Breast epithelium (tissue), 3 donors: ENCODE measurements around the gene CD58.

Source experiments
- POLR2A ChIP-seq: fragments of 450-650 bp; IDR thresholded peaks from one replicate; pipeline ENCODE4 v1.6.1; 2016; ENCODE audit warnings: antibody characterized with exemption, mild to moderate bottlenecking, moderate library complexity
- TF ChIP-seq, protein P1 (sequence below), 3 donors: fragments of 450-650 bp; IDR thresholded peaks; one replicate each; pipeline ENCODE4 v1.5.1; 2016 to 2017; ENCODE audit warnings: antibody characterized with exemption in 3 of 3, mild to moderate bottlenecking in 3 of 3, moderate library complexity in 3 of 3

DNA sequence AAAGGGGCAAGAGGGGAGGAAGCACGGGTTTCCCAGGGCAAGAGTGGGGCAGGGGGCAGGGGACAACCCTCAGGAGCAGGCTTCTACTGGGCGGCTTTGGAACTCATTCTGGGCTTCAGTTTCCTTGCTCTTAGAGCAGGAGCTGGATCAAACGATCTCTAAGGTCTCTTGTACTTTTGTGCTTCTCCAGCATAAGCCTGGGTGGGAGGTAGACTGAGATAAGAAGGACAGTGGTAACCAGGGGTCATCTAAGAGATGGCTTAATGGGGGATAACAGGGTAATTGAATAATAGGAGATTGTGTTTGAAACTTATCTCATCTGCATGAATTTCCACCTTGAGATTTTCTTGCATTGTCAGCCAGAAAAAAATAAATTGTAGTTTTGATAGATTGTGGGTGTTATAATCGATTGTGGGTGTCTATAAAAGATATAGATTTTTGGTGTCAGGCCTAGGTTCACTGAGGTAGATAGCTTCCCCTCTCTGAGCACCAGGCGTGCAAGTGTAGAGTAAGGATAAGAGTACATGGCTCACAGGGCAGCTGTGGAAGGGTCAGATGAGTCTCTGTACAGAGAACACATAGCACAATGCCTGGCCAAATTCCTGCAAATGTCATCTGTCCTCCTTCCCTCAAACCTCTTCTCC lies 68.0 kb downstream of the CD58 start:
- TF ChIP-seq, protein P1, sequence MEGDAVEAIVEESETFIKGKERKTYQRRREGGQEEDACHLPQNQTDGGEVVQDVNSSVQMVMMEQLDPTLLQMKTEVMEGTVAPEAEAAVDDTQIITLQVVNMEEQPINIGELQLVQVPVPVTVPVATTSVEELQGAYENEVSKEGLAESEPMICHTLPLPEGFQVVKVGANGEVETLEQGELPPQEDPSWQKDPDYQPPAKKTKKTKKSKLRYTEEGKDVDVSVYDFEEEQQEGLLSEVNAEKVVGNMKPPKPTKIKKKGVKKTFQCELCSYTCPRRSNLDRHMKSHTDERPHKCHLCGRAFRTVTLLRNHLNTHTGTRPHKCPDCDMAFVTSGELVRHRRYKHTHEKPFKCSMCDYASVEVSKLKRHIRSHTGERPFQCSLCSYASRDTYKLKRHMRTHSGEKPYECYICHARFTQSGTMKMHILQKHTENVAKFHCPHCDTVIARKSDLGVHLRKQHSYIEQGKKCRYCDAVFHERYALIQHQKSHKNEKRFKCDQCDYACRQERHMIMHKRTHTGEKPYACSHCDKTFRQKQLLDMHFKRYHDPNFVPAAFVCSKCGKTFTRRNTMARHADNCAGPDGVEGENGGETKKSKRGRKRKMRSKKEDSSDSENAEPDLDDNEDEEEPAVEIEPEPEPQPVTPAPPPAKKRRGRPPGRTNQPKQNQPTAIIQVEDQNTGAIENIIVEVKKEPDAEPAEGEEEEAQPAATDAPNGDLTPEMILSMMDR (IDR thresholded peaks at IDR 0.05) = no peak
- TF ChIP-seq POLR2A = no peak
